WERI-Rb-1 (cell line): ENCODE data around the gene MGST2.
A peak's percentile ranks its signal among the peaks of the same experiment; 100 is the strongest.

ENCODE experiments used
- DNase-seq: peaks from one replicate; pipeline ENCODE4 v3.0.0-alpha.2; 2020
- H3K27ac ChIP-seq: fragments of 250-450 bp; sonication (Bioruptor Pico); 2 replicates; pipeline ENCODE4 v1.5.1; 2020; ENCODE audit warnings: mild to moderate bottlenecking, moderate library complexity
- H3K27me3 ChIP-seq: fragments of 250-450 bp; sonication (Bioruptor Pico); 2 replicates; pipeline ENCODE4 v1.5.1; 2021; ENCODE audit warnings: mild to moderate bottlenecking, low read depth, moderate library complexity; ENCODE audit not compliant: insufficient read depth, severe bottlenecking
- H3K36me3 ChIP-seq: fragments of 250-450 bp; sonication (Bioruptor Pico); 2 replicates; pipeline ENCODE4 v1.5.1; 2020; ENCODE audit warnings: mild to moderate bottlenecking, moderate library complexity
- H3K4me3 ChIP-seq: 2 replicates; pipeline ENCODE4 v1.5.1; 2011; ENCODE audit warnings: low read depth, mild to moderate bottlenecking, control low read depth, low read length
- H3K9me3 ChIP-seq: fragments of 250-450 bp; sonication (Bioruptor Pico); 2 replicates; pipeline ENCODE4 v1.5.1; 2021; ENCODE audit warnings: mild to moderate bottlenecking, moderate library complexity; ENCODE audit not compliant: severe bottlenecking
- CTCF ChIP-seq: IDR thresholded peaks from 2 replicates; pipeline ENCODE4 v1.5.1; 2011; ENCODE audit warnings: low read depth, mild to moderate bottlenecking, control low read depth, inconsistent platforms, low read length

MGST2 gene

GRCh38 chr4:139686130-139686529 lies 20.5 kb downstream of the MGST2 start:
- H3K27ac ChIP-seq, result no peak overlapping the region
- H3K27me3 ChIP-seq, result no peaks in the 10 kb centered on the region
- no peak overlapping the region for H3K4me3 ChIP-seq
- H3K36me3 ChIP-seq, result peaks cover 9% of the 10 kb centered on the region
- TF ChIP-seq CTCF, result no peak
- H3K9me3 ChIP-seq, result no peaks in the 10 kb centered on the region
- no peak for DNase-seq

GRCh38 chr4:139686988-139687387 lies 21.4 kb downstream of the MGST2 start:
- no peaks in the 10 kb centered on the region for H3K9me3 ChIP-seq
- peaks cover 9% of the 10 kb centered on the region for H3K36me3 ChIP-seq
- TF ChIP-seq CTCF, result no peak
- H3K27ac ChIP-seq, result no peak overlapping the region
- H3K27me3 ChIP-seq, result no peaks in the 10 kb centered on the region
- DNase-seq, result no peak
- no peak overlapping the region for H3K4me3 ChIP-seq

GRCh38 chr4:139689093-139689722 lies 23.6 kb downstream of the MGST2 start:
- TF ChIP-seq CTCF, result no peak
- Histone ChIP-seq H3K4me3 (no peak overlapping the region), H3K27ac (peak overlapping the region; percentile 63), H3K36me3 (peaks cover 9% of the 10 kb centered on the region), H3K27me3 (no peaks in the 10 kb centered on the region), H3K9me3 (no peaks in the 10 kb centered on the region)
- peak; percentile 85 for DNase-seq

GRCh38 chr4:139690419-139690818 lies 24.8 kb downstream of the MGST2 start:
- H3K27me3 ChIP-seq, result no peaks in the 10 kb centered on the region
- H3K4me3 ChIP-seq, result no peak overlapping the region
- DNase-seq, result no peak
- H3K27ac ChIP-seq, result no peak overlapping the region
- TF ChIP-seq CTCF, result no peak
- H3K36me3 ChIP-seq, result peaks cover 2% of the 10 kb centered on the region
- H3K9me3 ChIP-seq, result no peaks in the 10 kb centered on the region

GRCh38 chr4:139692309-139693012 lies 26.8 kb downstream of the MGST2 start:
- Histone ChIP-seq H3K9me3 (peaks cover 4% of the 10 kb centered on the region), H3K36me3 (peaks cover 14% of the 10 kb centered on the region), H3K4me3 (no peak overlapping the region), H3K27me3 (no peaks in the 10 kb centered on the region), H3K27ac (no peak overlapping the region)
- DNase-seq, result peak; percentile 58
- TF ChIP-seq CTCF, result peak; percentile 72
